ENCODE measurements around the gene TAB2.
A peak's percentile ranks its signal among the peaks of the same experiment; 100 is the strongest.

TAB2 gene, protein sequence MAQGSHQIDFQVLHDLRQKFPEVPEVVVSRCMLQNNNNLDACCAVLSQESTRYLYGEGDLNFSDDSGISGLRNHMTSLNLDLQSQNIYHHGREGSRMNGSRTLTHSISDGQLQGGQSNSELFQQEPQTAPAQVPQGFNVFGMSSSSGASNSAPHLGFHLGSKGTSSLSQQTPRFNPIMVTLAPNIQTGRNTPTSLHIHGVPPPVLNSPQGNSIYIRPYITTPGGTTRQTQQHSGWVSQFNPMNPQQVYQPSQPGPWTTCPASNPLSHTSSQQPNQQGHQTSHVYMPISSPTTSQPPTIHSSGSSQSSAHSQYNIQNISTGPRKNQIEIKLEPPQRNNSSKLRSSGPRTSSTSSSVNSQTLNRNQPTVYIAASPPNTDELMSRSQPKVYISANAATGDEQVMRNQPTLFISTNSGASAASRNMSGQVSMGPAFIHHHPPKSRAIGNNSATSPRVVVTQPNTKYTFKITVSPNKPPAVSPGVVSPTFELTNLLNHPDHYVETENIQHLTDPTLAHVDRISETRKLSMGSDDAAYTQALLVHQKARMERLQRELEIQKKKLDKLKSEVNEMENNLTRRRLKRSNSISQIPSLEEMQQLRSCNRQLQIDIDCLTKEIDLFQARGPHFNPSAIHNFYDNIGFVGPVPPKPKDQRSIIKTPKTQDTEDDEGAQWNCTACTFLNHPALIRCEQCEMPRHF

DNA sequence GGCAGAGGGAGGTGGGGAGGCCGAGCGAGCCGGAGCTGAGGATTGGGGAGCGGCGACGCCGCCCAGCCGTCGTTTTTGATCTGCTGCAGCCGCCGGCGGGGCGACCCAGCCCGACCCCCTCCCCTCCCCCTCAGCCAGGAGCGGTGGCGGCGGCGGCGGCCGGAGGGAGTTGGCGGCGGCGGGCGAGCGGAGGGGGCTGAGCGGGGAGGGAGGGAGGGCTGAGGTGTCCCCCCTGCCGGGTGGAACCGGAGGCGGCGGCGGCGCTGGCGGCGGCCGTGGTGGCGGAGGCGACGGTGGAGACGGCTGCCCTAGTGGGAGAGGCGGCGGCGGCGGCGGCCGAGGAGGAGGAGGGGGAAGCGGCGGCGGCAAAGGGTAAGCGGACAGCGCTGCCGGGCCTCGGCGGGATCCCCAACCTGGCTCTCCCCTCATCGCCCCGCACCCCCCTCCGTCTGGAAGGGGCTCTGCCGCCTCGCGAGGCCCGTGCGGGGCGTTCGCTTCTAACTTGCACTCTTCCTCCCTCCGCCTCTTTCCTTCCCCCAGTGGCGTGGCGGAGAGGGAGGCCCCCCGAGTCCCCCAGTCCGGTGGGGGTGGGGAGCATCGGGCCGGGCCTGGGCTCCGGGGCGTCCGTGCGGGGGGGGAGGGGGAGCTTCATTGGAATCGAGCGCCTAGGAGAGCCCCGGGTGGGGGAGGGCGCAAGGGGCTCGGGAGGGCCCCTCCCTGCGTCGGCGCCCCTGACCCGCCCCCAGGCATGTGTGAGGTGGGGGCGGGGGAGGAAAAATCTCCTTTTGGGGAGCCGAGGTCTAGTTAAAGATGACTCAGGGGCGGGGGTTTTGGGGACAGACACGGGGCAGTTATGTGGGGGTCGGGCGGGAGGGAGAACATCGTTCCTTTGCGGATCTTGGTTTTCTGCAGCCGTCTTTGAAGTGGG, at the start of gene TAB2:
Gene TAB2 (plus strand): TSS at position 69 of the 928 bp plus-strand sequence. CDS start 52,286 bp downstream, outside the sequence.
- DNase-seq, result peak; percentile 43

DNA sequence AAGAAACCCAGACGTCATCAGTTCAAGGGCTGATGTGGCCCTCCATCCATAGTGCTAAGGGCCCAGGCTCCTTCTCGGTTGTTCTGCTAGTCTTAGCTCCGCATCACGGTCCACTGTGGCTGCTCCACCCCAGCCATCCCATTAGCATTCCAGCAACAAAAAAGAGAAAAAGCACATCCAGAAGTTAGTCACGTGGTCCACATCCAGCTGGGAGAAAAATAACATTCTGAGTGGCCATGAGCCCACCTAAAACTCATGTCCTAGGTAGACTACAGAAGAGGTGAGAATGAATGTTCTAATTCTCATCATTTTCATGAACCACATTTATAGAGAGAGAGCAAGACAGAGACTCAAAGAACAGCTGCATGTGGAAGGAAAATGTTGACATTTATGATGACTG, 49.4 kb upstream of the TAB2 start:
- DNase-seq, result no peak

DNA sequence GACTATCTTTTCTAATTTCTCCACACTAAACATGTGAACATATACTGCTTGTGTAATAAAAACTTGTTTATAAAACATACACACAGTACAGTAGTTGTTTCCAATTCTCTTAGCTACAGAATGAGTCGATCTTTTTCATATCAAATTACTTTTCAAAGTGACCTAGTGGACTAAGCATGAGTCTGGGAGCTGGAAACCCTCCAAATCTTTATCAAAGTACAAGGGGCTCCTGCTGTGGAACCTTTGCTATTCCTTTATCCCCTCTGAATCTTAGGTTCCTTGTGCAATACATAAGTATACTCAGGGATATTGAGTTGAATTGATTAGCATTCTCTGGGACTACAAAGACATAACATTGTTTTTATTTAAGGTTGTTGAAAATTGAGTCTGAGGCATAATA, 48.7 kb upstream of the TAB2 start:
- DNase-seq, result no peak

DNA sequence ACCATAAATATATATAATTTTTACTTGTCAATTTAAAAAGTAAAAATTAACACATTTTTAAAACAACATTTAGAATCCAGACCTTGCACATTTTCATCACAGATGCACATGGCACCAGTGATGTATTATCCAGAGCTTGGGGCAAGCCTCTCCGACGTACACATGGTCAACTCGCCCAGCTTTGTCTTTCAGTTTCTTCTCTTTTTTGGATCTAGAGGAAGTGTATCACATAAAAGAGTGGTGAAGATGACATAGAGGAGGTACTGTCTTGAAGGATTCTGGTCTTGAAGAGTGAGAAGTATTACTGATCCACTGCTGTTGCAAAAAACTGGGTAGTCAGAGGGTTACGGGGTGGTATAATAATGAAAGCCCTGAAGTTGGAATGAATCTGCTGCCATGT, 46.9 kb upstream of the TAB2 start:
- DNase-seq, result peak; percentile 83

DNA sequence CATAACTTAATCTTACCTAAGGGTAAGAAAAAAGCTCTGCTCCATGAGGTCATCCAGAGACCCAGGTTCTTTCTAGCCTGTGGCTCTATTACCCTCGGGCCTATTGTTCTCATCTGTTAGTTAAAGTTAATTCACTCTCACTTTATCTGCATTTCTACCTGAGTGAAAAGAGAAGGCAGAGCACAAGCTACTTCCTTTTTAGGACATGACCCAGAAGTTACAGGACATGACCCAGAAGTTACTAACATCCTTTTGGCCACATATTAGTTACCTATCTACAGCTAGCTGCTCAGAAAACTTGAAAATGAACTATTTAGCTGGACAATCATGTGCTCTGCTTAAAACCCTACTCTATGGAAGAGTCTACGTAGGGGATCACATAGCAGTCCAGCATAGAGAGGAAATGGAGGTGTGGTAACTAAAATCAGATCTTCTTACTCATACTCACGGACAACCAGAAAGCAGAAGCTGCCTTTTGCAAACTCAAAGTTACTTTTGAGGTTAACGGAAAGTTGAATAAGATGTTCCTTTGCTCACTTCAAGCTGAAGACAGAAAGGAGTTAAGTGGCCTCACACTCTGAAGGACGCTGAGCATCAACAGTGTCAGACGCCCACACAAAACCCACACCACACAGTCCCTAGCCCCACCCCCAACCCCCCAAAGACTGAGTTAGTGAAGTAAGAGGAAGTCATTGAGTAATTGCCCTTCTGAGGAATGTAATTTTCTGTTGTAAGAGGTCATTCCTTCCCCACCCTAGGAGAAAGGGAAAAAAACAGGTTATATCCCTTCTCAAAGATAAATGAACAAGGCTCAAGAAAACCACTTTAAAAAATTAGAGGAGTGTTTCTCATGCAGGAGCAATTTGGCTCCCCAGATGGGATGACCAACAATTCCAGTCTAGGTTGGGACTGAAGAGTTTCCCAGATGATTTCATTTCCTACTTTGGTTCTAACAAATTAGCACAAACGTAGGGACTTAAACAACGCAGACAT, 45.9 kb upstream of the TAB2 start:
- DNase-seq, result peak; percentile 88

DNA sequence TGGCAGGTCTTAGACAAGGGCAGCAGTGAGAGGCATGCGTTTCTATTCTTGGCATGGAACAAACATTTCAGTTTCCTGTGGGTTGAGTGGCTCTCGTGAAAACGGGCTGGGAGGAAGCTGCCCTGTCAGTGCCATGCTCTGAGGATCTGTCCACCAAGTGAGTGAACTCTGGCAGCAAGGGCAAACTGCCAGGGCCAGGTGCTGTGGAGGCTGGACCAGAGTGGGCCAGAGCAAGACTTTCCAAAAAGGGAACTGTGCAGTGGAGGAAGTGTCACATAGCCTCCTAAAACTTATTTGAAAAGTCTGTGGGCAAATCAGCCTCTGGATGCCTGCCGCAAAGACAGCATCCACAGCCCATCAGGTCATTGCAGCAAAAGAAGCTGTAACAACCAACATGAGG, 44.2 kb upstream of the TAB2 start:
- peak; percentile 28 for DNase-seq

DNA sequence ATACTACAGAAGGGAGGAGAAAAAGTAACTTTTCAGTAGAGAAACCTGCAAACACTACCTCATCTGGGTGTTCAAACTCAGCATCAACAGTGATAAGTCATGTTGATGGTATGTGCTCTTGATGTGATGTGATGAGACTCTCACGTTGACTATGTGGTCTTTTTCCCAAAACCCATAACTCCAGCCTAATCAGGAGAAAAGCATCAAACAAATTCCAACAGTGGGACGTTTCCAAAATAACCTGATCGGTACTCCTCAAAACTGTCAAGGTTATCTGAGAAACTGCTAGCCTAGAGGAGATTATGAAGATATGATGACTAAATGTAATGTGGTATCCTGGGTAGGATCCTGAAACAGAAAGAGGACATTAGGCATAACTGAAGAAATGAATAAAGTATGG, 41.9 kb upstream of the TAB2 start:
- peak; percentile 18 for DNase-seq

DNA sequence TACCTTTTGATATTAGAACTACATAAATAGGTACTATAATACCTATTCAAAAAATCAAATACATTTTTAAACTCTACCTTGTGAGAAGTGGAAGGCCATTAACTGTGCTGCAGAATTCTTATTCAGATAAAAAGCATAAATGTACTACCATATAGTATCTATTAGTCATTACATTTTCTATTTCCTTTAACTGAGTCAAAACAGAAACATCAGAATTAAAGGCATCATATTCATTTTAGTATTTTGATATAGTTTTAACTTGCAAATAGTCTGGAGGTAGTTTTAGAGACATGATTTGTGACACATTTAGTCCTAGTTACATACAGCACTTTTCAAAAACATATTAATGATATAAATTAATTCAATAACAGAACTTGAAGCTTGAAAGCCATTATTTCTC, 39.9 kb upstream of the TAB2 start:
- no peak for DNase-seq

DNA sequence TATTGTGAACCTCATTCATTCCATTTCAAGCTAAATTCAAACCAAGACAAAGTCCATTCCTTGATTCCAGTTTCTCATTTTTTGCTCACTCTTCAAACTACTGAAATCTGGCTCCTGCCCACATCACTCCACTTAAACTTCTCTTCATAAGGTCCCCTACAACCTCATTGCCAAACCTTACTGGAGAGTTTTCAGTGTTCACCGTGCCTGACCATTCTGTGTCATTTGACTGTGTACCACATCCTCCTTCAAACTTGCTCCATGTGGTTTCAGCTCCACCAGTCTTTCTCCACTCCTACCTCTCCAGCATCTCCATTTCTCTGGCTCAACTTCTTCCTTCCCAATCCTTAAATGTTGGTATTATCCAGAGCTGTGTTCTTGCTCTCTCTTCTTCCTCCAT, 38.5 kb upstream of the TAB2 start:
- peak; percentile 37 for DNase-seq

DNA sequence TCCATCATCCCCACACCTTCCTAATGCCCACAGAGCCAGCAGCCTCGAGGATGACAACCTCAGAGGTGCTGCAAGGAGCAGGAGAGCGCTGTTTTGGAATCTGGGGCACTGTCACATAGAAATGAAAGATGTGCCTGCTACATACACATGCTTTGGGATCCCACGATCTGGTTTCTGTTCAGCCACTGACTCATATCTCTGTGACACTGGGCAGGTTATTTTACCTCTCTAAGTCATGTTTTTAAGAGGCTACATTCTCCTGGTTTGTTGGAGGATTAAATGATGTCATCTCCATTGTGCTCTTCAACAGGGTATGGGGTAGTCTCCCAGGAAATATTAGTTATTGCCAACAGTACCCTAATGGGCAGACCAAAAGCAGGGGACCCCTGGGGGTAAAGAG, 32.6 kb upstream of the TAB2 start:
- DNase-seq, result no peak

DNA sequence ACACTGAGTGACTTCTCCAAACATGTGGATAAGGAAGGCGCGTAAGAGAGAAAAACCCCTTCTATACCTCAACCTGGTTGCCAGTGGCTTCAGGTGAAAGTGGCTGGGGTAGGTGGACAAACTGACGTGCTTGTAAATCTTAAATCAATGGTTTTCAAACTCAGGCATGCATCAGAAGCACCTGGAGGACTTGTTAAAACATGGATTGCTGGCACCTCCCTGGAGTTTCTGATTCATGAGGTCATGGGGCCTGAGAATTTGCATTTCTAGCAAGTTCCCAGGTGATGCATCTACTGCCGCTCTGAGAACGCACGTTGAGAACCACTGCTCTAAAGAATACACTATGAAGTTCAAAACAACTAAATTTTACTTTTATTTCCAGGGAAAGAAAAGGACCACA, 31.9 kb upstream of the TAB2 start:
- no peak for DNase-seq

DNA sequence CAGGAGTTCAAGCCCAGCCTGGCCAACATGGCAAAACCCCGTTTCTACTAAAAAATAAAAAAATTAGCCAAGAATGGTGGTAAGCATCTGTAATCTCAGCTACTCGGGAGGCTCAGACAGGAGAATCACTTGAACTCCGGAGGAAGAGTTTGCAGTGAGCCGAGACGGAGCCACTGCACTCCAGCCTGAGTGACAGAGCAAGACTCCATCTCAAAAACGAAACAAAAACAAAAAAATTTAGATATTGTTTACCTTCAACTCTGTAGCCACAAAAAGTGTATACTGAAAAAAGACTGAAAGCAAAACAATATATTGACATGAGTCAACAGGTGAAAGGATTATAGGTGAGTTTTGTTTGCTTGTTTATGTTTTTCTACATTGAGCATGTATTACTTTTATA, 30.6 kb upstream of the TAB2 start:
- DNase-seq, result no peak

DNA sequence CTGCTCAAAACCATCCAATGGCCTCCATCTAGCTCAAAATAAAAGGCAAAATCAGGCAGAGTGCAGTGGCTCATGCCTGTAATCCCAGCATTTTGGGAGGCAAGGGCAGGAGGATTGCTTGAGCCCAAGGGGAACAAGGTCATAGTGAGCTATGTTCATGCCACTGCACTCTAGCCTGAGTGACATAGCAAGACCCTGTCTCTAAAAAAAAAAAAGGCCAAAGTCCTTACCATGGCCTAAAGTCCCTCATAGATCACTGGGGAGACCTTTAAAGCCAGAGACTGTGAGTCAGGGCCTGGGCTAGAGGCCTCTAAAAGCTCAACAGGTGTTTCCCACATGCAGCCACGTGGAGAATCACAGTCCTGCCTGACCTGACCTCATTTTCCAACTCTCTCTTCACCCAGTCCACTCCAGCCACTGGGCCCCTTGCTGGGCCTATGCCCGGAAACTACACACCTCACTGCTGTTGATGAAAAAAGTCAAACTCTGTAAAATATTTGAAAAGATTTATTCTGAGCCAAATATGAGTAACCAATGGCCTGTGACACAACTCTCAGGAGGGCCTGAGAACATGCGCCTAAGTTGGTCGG, 28.2 kb upstream of the TAB2 start:
- DNase-seq, result no peak

DNA sequence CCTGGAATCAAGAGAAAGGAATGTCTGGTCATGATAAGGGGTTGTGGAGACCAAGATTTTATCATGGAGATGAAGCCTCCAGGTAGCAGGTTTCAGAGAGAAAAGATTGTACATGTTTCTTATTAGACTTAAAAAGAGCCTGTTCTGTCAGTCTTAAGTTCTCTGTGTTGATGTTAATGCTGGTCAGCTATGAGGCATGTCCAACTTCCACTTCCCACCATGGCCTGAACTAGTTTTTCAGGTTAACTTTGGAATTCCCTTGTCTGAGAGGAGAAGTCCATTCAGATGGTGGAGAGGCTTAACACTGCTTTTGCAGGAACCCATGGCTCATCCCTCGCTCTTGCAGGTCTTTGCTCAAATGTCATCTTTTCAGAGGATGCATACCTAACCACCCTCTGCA, 27.5 kb upstream of the TAB2 start:
- DNase-seq, result no peak

DNA sequence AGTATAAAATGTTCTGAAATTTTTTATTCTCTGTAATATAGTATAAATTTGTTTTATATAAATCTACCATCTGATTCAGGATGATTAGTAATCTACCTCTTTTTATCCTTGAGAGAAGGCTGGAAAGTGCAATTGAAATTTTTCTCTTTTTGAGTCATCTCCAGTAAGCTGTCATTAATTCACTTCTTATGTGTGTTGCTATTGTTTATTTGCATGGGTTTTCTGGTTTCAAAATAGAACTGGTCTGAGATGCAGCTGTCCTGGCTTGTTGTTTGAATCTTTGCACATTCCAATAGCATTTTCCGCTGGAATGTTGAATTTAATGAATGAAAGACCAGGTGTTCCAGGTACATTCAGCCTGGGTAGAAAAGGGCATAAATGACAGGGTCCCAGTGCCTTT, 24.3 kb upstream of the TAB2 start:
- no peak for DNase-seq

DNA sequence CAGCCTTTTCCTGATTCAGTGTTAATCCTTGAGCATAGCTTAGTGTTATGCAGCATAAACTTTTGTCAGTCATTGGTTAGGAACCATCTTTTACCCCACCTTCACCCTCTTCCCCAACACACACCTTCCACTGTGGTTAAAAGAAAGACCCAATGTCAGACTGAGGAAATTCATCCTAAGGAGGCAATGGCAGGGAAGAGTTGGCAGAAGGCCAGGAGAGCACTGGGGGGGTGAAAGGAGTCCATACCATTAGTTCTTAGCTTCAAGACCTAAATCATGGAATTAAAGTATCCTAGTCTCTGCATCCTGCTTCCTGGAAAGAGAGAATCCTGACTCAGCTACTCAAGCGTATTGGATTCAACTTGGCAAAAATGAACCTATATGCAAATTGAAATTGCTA, 16.9 kb upstream of the TAB2 start:
- DNase-seq, result no peak

DNA sequence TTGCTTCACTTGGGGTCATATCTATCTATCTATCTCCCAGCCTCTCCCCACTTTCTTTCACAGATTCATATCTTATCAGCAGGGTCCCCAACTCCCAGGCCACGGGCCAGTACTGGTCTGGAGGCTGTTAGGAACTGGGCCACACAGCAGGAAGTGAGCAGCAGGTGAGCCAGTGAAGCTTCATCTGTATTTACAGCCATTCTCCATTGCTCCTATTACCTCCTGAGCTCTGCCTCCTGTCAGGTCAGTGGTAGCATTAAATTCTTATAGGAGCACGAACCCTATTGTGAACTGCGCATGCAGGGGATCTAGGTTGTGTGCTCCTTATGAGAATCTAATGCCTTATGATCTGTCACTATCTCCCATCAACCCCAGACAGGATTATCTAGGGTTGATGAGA, 14.8 kb upstream of the TAB2 start:
- DNase-seq, result no peak

DNA sequence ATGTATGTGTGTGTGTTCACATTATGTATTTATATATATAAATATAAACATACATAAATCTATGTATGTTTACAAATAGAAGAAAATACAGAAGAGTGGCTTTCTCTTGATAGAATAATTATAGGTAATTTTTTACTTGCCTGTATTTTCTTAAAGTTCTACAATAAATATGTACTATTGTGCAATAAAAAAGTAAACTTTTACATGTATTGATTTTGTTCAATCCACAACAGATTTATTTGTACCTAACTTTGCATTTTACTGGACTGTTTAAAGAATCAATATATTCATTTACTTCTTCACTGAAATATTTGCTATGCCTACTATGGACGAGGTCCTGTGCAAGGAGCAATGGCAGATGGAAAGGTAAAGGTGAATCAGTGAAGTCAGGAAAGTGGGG, 14.0 kb upstream of the TAB2 start:
- DNase-seq, result no peak

DNA sequence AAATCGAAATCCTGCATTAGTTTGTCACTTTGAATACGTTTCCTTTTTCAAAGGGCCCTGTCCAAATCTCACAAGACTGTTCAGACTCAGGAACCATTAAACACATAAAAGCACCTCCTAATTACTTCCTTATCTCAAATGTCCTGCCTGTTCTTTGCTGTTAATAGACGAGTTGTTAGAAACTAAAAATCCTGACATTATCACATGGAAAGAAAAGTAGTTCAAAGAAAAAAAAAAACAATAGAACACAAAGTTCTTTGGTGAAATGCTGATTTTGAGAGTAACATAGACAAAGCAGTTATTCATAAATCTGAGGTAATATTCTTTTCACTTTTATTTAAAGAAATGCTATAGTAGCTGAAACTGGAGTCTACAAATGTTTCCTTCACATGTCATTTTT, 12.1 kb upstream of the TAB2 start:
- no peak for DNase-seq

DNA sequence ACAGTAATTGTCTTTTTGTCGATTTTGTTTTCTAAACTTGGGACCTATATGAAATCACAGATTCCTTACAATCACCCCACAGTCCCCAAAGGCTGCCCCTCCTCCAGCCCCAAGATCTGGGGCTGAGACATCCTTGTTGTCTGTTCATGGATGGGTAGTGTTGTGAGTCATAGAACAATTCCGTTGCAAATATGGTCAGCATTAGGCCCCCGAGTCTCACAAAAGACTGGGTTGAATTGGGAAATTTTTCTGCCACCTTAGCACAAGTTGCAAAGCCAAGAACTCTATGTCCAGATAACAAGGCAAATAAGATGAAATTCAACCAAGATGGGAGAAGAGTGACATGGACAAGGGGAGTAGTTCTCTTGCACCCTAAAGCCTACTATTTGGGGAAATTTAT, 10.5 kb upstream of the TAB2 start:
- DNase-seq, result no peak

DNA sequence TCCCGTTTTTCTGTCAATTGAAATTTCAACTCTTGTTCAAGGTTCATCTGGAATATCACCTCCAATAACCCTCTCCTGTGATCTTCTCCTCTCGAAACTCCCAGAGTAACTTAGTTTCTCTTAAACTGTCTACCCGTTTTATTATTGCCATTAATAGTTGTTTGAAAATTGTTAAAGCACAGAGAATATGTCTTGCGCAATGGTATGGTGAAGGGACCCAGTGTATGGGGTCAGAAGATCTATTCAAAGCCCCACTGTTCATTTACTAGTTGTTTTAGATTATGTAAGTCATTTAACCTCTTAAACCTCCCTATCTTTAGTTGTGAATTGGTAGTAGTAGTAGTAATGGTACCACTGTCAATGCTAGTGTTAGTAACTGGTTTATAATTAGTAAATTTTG, 6.2 kb upstream of the TAB2 start:
- no peak for DNase-seq

DNA sequence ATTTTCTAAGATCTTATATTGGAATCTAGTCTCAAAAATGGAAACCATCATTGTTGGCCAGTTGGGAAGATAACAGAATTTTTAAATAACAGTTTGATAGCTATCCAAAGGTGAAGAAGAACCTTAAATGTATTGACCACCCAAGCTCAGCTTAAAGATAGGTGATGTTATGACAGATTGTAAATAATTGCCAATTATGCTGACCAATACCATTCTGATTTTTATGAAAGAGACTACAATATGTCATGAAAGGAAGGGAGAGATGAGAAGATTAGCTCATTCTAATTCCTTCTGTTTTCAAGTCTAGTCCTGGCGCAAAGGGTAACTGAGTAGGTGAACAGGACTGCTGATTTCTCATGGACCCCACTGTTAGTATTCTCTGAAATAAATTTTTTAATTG, 5.7 kb upstream of the TAB2 start:
- DNase-seq, result no peak

All from inflammatory macrophage treated with lipopolysaccharide for 4 hours (primary cell).